ENCODE measurements around the gene HTT.
A peak's percentile ranks its signal among the peaks of the same experiment; 100 is the strongest.

The HTT gene

DNA sequence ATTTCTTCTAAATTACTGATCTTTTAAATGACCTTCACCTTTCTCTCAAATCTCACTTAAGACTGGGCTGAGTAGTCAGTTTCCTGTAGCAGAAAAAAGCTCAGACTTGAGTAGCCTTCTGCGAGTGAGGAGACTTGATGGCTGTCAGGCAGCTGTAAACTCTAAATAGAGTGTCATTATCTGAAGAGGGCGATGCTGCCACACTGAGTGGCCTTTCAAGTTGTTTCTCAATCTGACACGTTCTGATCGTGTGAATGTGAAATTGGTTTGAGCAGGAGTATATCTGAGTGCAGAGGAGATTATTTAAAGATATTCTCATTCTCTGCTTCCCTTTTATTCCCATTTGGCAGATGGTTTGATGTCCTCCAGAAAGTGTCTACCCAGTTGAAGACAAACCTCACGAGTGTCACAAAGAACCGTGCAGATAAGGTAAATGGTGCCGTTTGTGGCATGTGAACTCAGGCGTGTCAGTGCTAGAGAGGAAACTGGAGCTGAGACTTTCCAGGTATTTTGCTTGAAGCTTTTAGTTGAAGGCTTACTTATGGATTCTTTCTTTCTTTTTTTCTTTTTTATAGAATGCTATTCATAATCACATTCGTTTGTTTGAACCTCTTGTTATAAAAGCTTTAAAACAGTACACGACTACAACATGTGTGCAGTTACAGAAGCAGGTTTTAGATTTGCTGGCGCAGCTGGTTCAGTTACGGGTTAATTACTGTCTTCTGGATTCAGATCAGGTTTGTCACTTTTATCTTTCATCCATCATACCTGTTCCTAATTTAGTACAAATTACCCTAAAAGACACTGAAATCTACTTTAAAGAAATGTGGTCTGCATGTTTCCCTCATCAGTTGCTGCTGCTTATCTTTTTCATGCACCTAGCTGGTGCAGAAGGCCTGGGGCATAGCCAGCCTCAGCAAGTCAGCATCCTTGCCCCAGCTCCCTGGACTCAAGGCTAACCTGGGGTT, 100.2 kb downstream of the HTT start:
- DNase-seq (ENCODE audit: low spot score) = no peak

DNA sequence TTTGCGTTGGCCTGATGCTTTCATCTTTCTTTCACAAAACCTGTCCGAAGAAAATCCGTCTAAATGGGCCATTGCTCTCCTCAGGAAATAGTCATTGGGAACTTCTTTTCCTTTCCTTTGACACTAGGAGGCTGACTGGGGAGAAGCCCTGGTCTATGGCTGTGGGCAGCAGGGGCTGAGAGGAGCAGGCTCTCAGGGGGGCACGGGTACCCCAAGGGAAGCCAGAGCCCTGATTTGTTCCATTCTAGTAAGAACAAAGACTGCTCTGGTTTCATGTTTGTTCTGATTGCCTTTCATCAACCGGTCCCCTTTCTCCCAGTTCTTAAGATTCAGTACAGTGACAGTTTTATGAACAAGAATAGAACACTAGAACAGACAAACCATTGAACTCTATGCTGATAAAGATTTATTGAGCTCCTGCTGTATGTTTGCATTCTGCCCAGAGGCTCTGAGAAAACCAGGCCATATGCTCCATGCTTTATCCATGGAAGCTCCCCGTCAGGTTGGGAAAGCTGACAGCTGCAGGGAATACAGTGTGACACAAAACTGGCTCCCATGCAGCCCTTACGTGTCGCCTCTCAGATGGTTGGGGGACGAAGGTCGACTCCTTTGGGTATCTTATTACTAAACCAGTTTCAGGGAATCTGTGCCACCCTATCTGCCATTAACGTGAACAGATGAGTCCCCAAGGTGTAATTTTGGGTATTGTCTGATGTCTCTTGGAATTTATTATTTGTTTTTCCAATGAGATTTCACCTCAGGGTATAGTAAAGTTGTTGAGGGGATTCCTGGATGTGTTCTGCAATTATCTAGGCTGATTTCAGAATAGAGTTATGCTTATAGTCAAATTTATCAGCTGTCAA, 102.1 kb downstream of the HTT start:
- DNase-seq (ENCODE audit: low spot score) = no peak

DNA sequence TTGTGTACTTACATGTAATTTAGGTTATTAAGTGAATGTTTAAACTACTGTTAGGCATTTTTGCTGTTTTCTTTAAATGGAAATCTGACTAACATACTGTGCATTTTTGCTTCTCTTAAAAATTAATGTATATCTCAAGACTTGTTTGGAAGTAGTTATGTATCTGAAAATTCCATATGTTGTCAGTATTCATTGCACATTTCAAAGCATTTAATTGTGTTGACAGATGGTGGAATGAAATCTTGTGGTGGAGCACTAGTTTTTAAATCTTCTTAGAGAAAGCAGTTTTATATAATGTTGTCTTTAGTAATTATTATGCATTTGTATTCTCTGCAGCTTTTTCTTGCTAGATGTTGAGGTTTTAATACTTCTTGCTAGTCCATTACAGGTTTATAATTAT, 102.9 kb downstream of the HTT start:
- no peak for DNase-seq (ENCODE audit: low spot score)

DNA sequence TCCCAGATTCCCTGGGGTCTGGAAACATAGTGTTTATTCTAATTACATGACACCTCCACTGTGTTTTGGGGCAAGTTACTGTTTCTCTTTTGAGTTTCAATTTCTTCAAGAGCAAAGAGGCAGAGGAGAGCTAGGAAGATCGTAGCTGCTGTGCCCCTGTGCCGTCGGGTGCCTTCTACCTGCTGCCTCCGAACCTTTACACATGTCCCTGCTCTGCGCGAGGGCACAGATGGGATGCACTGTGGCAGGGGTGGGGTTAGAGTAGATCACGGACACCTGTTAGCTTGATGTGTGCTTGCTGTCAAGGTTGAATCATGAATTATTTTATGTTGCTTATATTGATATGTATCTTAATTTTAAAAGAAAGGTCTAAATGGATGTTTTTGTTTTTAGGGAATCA, 103.4 kb downstream of the HTT start:
- DNase-seq (ENCODE audit: low spot score) = no peak

DNA sequence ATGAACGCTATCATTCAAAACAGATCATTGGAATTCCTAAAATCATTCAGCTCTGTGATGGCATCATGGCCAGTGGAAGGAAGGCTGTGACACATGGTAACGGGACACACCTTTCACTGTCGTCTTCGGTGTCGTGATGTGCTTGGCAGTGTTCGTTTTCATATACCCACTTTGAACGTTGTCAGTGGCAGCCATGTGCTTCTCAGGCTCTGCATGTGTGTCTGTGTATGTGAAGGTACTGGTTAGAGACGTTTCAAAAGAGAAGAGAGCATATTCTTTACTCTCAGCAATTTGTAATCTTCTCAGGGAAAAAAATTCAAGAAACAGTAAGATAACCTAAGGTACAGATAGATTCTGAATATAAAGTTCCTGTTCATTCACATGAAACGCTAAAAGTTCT, 103.9 kb downstream of the HTT start:
- DNase-seq (ENCODE audit: low spot score) = no peak

DNA sequence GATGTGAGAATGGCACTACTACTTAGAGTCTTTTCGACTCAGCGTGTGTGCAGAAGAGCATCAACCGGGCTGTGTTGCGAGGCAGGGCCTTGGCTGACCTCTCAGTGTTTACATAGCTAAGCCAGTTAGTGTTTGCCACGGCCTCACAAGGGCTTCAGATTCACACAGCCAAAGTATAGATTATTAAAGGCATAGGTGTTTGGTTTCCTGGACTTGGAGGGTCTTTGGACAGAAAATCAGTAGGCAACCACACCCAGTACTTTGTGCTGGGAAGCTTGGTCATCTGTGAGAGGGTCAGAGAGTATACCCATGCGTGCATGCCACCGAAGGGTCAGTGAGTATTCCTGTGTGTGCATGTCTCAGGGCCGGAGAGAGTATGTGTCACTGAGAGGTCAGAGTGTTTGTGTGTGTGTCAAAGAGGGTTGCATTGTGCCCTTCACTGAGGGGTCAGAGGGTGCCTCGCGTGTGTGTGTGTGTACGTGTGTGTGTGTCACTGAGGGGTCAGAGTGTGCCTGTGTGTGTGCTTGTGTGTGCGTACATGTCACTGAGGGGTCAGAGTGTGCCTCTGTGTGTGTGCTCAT, 104.7 kb downstream of the HTT start:
- DNase-seq (ENCODE audit: low spot score) = no peak

DNA sequence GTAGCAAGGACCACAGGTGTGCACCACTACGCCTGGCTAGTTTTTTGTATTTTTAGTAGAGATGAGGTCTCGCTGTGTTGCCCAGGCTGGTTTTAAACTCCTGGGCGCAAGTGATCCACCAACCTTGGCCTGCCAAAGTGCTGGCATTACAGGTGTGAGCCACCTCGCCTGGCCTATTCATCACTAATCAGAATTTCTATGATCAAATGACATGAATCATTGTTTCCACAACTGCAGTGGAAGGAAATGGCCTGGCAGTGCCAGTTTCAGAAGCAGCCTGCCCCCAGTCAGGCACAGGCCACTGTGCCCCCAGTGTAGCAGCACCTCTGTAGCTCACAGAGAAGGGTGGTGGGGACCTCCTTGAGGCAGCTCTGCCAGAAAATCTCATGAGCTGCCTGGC, 108.5 kb downstream of the HTT start:
- no peak for DNase-seq (ENCODE audit: low spot score)

DNA sequence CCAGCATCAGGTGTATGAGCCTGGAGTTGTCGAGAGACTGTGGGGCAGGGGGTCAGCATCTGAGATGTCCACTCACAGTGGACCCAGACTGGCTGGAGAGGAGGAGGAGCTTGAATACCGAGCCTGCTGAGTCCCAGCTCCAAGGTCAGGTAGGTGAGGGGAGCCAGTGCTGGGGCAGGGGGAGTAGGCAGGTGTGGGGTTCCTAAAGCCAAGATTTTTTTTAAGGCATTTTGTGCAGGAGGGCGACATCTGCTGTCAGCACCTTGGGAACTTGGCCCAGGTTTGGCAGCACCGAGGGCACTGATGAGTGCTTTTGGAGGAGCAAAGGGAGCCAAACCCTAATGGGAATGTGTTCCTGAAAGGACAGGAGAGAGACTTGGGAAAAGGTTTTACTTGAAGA, 110.2 kb downstream of the HTT start:
- no peak for DNase-seq (ENCODE audit: low spot score)

DNA sequence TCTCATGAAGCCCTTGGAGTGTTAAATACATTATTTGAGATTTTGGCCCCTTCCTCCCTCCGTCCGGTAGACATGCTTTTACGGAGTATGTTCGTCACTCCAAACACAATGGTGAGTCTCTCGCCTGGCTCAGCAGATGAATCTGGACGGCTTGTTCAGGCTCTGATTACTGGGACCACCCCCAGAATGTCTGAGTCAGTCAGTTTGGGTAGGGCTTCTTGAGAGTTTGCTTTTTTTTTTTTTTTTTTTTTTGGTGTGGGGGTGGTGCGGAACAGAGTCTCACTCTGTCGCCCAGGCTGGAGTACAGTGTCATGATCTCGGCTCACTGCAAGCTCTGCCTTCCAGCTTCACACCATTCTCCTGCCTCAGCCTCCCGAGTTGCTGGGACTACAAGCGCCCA, 112.1 kb downstream of the HTT start:
- no peak for DNase-seq (ENCODE audit: low spot score)

DNA sequence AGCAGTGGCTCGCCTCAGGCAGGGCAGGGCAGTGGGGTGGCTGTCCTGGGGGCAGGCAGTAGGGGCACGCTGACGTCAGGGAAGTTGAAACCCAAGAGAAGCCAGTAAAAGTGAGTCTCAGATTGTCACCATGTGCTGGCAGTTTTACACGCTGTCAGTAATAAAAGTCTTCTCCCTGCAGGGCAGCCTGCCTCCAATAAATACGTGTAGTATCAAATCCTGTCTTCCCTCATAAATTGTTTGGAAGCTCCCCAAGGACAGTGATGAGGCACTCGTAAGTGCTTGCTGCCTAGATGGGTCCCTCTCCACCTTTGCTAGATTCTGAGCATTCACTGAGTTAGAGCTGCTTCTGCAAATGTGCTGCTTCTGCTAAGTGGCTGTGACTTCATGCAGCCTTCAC, 113.6 kb downstream of the HTT start:
- DNase-seq (ENCODE audit: low spot score) = no peak

DNA sequence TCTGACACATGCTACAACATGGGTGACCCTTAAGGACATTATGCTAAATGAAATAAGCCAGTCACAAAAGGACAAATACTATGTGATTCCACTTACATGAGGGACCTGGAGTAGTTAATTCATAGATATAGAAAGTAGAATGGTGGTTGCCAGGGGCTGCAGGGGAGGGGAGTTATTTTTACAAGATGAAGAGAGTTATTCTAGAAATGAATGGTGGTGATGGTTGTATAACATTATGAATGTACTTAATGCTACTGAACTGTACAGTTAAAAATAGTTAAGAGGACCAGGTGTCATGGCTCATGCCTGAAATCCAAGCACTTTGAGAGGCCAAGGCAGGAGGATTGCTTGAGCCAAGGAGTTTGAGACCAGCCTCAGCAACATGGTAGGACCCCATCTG, 115.0 kb downstream of the HTT start:
- no peak for DNase-seq (ENCODE audit: low spot score)

DNA sequence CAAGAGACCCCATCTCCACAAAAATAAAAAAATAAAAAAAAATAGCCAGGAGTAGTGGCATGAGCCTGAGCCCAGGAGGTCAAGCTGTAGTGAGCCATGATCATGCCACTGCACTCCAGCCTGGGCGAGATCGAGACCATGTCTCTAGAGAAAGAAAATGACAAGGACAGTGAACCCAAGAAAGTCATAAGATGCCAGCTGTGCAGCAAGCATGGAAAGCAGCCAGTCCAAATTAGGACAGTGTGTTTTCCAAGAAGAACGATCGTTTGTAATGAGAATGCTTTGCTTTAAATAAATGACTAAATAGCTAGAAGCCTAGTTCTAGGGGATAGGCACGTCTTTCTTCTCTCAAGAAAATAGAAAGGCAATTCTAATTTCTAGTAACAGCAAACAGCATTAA, 116.1 kb downstream of the HTT start:
- DNase-seq (ENCODE audit: low spot score) = no peak

DNA sequence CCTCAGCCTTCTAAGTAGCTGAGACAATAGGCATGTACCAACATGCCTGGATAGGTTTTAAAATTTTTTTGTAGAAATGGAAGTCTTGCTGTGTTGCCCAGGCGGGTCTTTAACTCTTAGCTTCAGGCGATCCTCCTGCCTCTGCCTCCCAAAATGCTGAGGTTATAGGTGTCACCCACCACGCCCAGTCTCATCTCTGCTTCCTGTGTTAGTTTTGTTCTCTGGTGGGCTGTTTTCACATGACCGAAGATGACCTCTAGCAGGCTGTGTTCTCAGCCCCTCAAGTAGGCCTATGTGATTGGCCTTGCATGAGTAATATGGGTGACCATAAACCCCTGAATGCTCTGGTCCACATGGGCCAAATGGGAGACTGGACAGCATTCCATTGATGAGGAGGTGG, 117.7 kb downstream of the HTT start:
- no peak for DNase-seq (ENCODE audit: low spot score)

DNA sequence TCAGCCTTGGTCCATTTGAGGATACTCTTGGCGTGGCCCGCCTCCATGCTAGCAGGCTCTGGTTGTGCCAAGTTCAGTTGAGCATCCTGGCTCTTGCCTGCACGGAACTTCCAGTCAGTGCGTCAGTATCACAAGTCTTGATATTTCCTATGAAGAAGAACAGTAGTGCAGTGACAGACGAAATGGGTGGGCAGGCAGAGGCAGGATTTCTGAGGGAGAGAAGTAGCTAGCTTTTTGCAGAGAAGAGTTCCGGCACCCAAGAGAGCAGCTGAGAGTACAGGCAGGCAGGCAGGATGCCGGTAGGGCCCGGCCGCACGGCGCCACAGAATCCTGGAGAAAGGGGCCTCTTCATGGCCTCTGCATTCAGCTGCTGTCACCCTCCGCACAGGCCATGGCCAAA, 118.3 kb downstream of the HTT start:
- DNase-seq (ENCODE audit: low spot score) = no peak

DNA sequence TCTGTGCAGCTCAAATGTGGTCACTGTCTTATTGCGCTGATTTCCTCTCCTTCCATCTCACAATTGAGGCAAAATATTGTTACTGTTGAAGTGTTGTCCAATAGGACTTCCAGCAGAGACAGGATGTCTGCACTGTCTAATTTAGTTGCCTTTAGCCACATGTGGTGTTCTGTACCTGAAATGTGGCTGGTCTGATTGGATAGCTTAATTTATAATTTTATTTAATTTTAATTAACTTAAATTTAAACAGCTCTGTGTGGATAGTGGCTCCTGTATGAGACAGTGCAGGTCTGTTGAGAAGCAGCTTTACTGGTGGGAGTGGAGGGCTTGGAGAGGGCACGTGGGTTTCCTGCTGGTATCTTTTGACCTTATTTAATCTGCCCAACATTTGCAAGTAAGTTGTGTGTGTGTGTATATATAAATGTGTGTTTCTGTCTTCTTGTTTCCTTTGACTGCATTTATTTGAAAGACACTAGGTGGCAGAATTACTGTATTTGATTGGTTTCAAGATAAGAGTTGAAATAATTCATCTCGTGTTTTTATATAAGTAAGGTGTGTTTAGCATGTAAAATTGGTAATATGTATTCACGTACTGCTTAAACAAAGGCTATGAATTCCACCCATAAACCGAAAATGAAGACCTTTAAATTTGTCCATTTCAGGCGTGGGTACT, 119.2 kb downstream of the HTT start:
- peak; percentile 8 for DNase-seq (ENCODE audit: low spot score)

DNA sequence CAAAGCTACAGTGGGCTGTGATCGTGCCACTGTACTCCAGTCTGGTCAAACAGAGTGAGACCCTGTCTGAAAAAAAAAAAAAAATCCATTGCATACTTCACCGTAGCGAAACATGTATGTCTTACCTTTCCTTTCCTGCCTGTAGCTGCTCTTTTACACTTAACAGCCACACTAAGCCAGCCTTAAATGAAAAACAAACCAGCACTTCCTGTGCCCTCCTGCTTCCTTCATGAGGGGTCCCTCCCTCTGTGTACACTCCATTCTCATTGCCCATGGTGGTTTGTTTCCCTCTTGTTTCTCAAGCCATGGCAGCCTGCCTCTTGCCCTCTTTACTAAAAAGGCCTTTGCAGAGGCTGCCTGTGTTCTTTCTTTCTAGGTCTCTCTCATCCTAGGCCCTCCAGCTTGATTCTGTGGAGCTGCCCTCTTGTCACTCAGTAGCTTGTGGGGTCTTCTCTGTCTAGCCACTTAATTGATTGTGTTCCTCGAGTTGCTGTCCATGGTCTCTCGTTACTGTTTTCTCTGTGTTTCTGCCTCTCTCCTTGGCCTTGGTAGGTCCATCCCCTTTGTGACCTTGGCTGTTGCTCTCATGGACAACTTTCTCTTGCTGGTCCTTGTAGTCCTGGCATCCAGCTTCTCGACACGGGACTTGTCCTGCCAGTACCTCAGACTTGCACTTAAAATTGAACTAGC, 122.3 kb downstream of the HTT start:
- no peak for DNase-seq (ENCODE audit: low spot score)

DNA sequence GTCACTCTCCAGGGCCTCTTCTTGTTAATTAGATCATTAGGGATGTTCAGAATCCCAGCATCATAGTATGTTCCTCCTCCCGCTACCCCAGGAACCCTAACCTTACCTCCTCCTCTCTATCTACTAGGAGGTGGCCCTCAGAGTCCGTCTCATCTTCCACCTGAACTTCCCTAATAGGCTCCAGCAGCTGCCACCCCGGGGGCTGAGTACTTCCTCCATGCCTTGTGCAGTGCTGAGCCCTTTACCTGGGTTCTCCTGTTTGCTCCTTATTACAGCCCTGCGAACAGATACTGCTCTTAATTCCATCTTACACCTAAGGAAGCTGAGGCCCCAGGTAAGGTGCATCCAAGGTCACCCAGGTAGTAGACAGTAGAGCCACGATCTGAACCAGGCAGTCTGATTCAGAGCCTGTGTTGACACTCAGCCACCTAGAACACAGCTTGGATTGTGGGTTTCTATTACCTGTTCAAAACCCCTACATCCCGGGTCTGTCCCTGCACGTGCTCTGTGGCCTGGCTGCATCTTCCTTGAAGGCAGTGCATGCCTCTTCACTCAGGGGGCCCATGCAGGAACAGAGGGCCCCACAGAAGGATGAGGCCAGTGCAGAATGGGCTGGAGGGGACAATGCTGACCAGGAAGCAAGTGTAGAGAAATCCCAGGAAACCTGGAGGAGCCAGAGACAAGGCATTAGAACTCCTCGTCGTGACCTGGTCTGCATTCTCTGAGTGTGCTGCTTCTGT, 123.1 kb downstream of the HTT start:
- DNase-seq (ENCODE audit: low spot score) = no peak

DNA sequence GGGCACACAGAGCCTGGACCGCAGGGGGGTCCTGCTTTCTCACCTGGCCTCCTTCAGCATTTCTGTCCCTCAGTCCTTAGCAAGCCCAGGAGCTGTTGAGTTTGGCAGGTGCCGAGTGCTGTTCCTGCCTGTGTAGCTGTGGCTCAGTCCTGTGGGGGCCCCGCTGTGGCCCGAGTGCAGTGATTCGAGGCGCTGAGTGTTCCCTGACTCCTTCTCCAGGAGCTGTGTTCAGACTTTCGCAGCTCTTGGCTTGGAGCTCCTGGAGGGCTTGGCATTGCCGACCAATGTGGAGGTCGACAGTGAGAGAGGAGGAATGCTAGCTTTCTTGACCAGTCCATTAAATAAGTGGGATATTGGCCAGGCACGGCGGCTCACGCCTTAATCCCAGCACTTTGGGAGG, 124.4 kb downstream of the HTT start:
- DNase-seq (ENCODE audit: low spot score) = no peak

DNA sequence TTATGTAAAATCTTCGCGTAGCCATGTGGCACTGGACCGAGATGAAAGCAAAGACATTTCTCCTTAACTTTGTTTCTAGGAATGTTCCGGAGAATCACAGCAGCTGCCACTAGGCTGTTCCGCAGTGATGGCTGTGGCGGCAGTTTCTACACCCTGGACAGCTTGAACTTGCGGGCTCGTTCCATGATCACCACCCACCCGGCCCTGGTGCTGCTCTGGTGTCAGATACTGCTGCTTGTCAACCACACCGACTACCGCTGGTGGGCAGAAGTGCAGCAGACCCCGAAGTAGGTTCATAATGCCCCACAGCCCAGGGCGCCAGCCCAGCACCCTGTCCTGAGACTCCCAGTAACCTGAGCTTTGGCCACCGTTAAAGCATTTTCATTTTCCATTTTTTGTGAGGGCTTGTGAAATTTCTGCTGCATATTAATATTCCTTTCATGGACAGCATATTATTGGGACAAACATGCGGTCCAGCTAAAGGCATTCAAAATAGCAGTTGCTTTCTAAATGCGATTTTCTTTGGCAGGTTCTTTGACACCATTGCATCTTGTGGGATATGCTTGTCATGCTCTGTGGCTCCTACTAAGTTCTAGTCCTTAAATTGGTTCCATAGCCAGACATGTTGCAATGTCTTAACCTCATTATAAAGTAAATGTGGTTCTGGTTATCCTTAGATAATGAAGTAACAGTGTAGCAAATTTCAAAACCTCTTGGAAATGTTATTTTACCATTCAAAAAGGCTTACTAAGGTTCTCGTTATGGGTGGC, 125.4 kb downstream of the HTT start:
- no peak for DNase-seq (ENCODE audit: low spot score)

DNA sequence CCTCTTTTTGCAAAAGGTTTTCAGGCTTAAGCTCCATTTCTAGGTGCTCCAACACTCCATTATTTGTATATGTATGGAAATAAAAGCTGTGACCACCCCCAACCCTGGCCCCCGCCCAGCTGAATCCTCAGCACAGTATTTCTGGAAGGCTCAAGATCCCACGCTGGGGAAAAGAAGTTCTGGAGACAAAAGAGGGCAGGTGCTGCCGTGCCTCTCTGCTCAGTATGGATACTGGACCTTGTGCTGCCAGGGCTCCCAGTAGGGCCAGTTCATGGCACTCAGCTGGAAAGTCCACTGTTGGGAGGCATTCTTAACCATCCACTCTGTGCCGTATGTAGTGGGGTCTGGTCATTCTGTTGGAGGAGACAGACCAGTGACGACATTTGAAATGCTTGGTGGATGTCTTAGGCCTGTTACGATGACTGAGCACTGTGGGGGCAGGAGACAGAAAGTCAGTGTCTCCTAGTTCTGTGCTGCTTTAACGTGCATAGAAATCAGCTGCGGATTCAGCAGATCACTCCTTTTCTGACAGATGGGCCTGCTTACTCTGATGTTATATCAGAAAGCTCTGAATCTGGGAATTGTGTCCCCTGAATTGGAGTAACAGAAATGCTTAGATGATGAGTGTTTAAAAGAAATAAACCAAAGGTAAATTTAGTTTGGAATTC, 126.1 kb downstream of the HTT start:
- DNase-seq (ENCODE audit: low spot score) = no peak

All from kidney tubule cell (primary cell).